ENCODE measurements around the gene ABHD17A. TPM values are rescaled to one million over a fixed set of nuclear protein-coding genes. Genes with fewer than 3 reads are reported as not detected.

Gene ABHD17A
- polyA plus RNA-seq, 1 donor (not counting 4 experiments of a cell fraction or from before 2014, with no cell fraction given): 27.2 TPM

DNA sequence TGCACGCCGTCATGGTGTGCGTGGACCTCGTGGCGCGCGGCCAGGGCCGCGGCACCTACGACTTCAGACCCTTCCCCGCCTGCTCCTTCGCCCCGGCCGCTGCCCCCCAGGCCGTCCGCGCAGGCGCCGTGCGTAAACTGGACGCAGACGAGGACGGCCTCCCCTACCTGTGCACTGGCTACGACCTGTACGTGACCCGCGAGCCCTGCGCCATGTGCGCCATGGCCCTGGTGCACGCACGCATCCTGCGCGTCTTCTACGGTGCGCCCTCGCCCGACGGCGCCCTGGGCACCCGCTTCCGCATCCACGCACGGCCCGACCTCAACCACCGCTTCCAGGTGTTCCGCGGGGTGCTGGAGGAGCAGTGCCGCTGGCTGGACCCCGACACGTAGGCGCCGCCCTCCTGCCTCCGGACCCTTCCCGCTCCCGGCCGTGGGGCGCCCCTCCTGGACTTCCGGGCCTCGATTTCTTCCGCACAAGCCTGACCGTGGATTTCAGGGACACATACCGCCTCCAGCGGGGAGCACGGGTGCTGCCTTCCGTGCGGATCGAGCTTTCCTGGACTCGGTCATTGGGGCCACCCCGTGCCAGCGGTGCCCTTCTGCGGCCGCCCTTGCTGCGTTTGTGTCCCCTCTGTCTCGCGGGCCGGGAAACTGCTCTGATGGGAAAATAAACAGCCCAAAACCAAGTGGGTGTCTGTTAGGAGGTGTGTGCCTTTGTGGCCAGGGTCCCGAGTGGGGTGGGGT is 27.6 kb upstream of the ABHD17A start:
- Histone ChIP-seq H3K79me2 (ENCODE audit: control insufficient read depth, insufficient read depth, low read length) (peaks cover 55% of the 10 kb centered on the region), H3K4me1 (ENCODE audit: control insufficient read depth, extremely low read depth, insufficient read depth, low read length) (peaks cover 25% of the 10 kb centered on the region), H3K36me3 (ENCODE audit: control insufficient read depth in 2 of 2, extremely low read depth in 1 of 2, insufficient read depth in 2 of 2, low read length in 2 of 2) (peaks cover 11% of the 10 kb centered on the region in 2 experiments), H3K27me3 (ENCODE audit: control insufficient read depth, extremely low read depth, insufficient read depth, low read length) (no peaks in the 10 kb centered on the region), H3K27ac (ENCODE audit: control insufficient read depth, insufficient read depth, low read length) (no peak overlapping the region), H3K4me2 (ENCODE audit: control insufficient read depth, extremely low read depth, insufficient read depth, low read depth, low read length) (no peak overlapping the region), H3K4me3 (ENCODE audit: control insufficient read depth in 2 of 3, extremely low read depth in 1 of 3, insufficient read depth in 2 of 3, low read depth in 1 of 3, low read length in 3 of 3) (no peak overlapping the region), H2AFZ (ENCODE audit: control insufficient read depth, low read length) (no peak overlapping the region), H4K20me1 (ENCODE audit: control insufficient read depth, extremely low read depth, insufficient read depth, low read length) (peaks cover 13% of the 10 kb centered on the region), H3K9me1 (ENCODE audit: control insufficient read depth, extremely low read depth, insufficient read depth, low read length) (peaks cover 2% of the 10 kb centered on the region), H3K9ac (ENCODE audit: control insufficient read depth, extremely low read depth, insufficient read depth, low read length) (no peak overlapping the region), H3K9me3 (ENCODE audit: control insufficient read depth, low read depth, low read length) (no peaks in the 10 kb centered on the region)
- dilution Hi-C loops (cut with MboI; ENCODE audit: extremely low pct_ligation_motif_present, low sequenced_read_pairs): no loop called here
- no peak for FAIRE-seq
- TF ChIP-seq, protein P1, sequence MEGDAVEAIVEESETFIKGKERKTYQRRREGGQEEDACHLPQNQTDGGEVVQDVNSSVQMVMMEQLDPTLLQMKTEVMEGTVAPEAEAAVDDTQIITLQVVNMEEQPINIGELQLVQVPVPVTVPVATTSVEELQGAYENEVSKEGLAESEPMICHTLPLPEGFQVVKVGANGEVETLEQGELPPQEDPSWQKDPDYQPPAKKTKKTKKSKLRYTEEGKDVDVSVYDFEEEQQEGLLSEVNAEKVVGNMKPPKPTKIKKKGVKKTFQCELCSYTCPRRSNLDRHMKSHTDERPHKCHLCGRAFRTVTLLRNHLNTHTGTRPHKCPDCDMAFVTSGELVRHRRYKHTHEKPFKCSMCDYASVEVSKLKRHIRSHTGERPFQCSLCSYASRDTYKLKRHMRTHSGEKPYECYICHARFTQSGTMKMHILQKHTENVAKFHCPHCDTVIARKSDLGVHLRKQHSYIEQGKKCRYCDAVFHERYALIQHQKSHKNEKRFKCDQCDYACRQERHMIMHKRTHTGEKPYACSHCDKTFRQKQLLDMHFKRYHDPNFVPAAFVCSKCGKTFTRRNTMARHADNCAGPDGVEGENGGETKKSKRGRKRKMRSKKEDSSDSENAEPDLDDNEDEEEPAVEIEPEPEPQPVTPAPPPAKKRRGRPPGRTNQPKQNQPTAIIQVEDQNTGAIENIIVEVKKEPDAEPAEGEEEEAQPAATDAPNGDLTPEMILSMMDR (optimal IDR thresholded peaks at IDR 0.05 in 1 of 3, IDR thresholded peaks at IDR 0.05 in 1 of 3, conservative IDR thresholded peaks at IDR 0.05 in 1 of 3; ENCODE audit: extremely low read depth in 1 of 3, insufficient read depth in 2 of 3, low read length in 3 of 3): no peak
- TF ChIP-seq EZH2 (IDR thresholded peaks at IDR 0.05; ENCODE audit: low read length): no peak
- no peak for DNase-seq (ENCODE audit: low read depth, low spot score)

DNA sequence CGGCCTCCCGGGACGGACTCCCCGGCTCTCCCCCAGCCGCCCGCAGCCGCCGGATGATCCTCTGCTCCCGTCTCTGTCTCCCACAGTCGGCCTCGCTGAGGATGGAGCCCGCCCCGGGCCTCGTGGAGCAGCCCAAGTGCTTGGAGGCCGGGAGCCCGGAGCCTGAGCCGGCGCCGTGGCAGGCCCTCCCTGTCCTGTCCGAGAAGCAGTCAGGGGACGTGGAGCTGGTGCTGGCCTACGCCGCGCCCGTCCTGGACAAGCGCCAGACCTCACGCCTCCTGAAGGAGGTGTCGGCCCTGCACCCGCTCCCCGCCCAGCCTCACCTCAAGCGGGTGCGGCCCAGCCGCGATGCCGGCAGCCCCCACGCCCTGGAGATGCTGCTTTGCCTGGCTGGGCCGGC is 26.7 kb upstream of the ABHD17A start:
- Histone ChIP-seq H3K9me3 (ENCODE audit: control insufficient read depth, low read depth, low read length) (no peaks in the 10 kb centered on the region), H3K4me1 (ENCODE audit: control insufficient read depth, extremely low read depth, insufficient read depth, low read length) (peaks cover 35% of the 10 kb centered on the region), H4K20me1 (ENCODE audit: control insufficient read depth, extremely low read depth, insufficient read depth, low read length) (peaks cover 13% of the 10 kb centered on the region), H3K4me3 (ENCODE audit: control insufficient read depth in 2 of 3, extremely low read depth in 1 of 3, insufficient read depth in 2 of 3, low read depth in 1 of 3, low read length in 3 of 3) (no peak overlapping the region), H3K27ac (ENCODE audit: control insufficient read depth, insufficient read depth, low read length) (no peak overlapping the region), H3K4me2 (ENCODE audit: control insufficient read depth, extremely low read depth, insufficient read depth, low read depth, low read length) (no peak overlapping the region), H3K27me3 (ENCODE audit: control insufficient read depth, extremely low read depth, insufficient read depth, low read length) (no peaks in the 10 kb centered on the region), H3K79me2 (ENCODE audit: control insufficient read depth, insufficient read depth, low read length) (peaks cover 64% of the 10 kb centered on the region), H3K9ac (ENCODE audit: control insufficient read depth, extremely low read depth, insufficient read depth, low read length) (no peak overlapping the region), H3K36me3 (ENCODE audit: control insufficient read depth in 2 of 2, extremely low read depth in 1 of 2, insufficient read depth in 2 of 2, low read length in 2 of 2) (peaks cover 8 to 11% of the 10 kb centered on the region in 2 experiments), H2AFZ (ENCODE audit: control insufficient read depth, low read length) (no peak overlapping the region), H3K9me1 (ENCODE audit: control insufficient read depth, extremely low read depth, insufficient read depth, low read length) (peaks cover 2% of the 10 kb centered on the region)
- FAIRE-seq (no peak), DNase-seq (ENCODE audit: low read depth, low spot score) (no peak)
- dilution Hi-C loops (cut with MboI; ENCODE audit: extremely low pct_ligation_motif_present, low sequenced_read_pairs): no loop called here
- TF ChIP-seq, protein P1 (optimal IDR thresholded peaks at IDR 0.05 in 1 of 3, IDR thresholded peaks at IDR 0.05 in 1 of 3, conservative IDR thresholded peaks at IDR 0.05 in 1 of 3; ENCODE audit: extremely low read depth in 1 of 3, insufficient read depth in 2 of 3, low read length in 3 of 3): no peak
- no peak for TF ChIP-seq EZH2 (IDR thresholded peaks at IDR 0.05; ENCODE audit: low read length)
